Measurements from ENCODE around the gene PDE11A.

Gene PDE11A

DNA sequence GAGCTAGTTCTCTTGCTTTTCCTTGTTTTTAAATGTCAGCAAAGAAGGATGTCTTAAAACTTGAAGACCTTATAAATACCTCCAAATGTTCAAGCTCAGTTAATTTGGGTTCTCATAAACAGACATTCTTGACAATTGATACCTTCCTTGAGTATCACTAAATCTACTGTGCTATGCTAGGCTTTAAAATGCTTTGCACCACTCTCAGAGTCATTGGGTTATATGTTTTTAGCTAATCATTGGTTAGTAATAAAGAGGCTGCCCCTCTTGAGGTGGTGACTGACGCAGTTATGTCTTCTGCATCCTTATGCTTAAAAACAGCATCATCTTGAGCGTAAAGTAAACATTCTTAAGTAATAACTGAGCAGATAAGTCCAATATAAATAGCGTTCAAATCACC lies 404.0 kb downstream of the PDE11A start:
- no peak for DNase-seq (ENCODE audit: low read depth)

GRCh38 chr2:177667626-177668025 lies 405.0 kb downstream of the PDE11A start:
- DNase-seq (ENCODE audit: low read depth) = no peak

- DNase-seq (ENCODE audit: low read depth) = no peak
Observed at GRCh38 chr2:177666408-177666807, 406.2 kb downstream of the PDE11A start.

- DNase-seq (ENCODE audit: low read depth) = no peak
Observed at GRCh38 chr2:177665948-177666347, 406.6 kb downstream of the PDE11A start.

- DNase-seq (ENCODE audit: low read depth) = no peak
Observed at GRCh38 chr2:177665328-177665727, 407.2 kb downstream of the PDE11A start.

DNA sequence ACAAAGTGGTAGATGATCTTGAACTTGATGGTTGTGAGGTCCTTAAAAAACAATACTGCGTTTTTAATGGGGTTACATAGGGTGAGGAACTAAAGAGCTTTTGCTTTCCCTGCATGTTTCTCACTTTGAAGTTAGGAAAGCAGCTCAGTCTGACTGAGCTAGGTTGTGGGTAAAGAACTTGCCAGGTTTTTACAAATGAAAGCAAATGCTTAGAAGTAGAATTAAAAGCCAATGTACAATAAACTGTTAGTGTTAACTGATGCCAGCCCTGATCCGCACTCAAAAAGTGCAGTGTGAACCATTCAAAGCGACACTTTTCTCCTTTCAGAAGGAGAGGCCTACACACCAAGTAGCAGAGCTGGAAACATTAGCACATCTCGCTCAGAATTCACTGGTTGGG lies 409.7 kb downstream of the PDE11A start:
- DNase-seq (ENCODE audit: low read depth) = no peak

GRCh38 chr2:177660742-177661141 lies 411.8 kb downstream of the PDE11A start:
- DNase-seq (ENCODE audit: low read depth) = no peak

- no peak for DNase-seq (ENCODE audit: low read depth)
Observed at GRCh38 chr2:177658309-177658708, 414.3 kb downstream of the PDE11A start.

DNA sequence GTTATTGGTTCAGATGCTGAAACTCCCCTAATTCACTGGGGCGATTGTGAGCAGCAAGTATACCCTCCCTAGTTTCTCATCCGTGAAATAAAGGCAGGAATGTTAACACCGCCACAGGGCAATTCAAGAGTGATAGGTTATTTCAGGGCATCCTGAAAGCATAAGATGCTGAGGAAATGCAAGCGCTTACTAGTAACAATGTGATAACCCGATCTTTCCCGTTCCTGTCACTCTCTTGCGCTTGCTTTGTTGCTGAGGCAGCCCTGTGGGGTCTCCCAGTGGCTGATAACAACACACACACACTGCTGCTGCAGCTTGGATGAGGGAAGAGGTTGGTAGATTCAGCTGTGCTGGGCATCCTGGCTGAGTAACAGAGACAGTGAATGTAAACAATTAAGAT lies 420.7 kb downstream of the PDE11A start:
- no peak for DNase-seq (ENCODE audit: low read depth)

DNA sequence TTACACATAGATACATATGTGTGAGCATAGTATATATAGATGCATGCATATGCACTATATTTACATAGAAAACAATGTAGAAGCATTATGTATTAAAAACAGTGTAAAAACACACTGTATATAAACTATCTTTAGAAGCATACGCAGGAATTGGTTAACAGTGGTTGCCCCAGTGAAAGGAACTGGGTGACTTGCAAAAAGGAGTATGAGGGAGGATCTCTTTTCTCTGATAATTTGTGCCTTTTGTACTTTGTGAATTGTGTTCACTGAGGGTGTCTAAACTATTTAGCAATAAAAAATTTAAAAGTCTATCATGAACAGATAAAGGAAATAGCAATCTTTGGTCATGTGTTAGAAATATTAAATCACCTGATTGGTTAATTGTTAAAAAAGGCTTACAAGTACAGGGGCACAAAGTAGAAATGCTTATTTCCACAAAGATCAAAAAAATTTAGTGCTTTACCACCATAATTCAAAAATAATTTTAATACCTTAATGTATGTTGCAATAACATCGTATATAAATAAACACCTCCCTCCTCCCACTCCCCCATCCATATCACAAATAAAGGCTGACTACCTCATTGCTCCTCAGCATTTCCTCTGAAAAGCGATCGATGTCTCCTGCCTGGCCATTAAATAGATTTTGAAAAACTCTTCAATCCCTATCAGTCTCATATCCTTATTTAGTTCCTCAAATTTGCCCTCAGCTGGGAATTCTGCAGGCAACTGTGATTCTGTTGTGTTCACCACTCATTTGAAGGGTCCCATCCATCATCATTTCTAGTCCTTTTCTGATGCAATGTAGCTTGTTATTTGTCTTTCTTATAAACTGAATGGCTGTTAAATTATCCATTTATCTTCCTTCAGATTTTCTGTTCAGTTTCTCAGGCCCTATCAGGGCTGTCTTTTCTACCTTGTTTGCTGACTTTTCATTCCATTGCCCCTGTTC lies 422.7 kb downstream of the PDE11A start:
- DNase-seq (ENCODE audit: low read depth) = no peak

GRCh38 chr2:177646791-177647190 lies 425.8 kb downstream of the PDE11A start:
- DNase-seq (ENCODE audit: low read depth) = no peak

- no peak for DNase-seq (ENCODE audit: low read depth)
Observed at GRCh38 chr2:177646241-177646640, 426.3 kb downstream of the PDE11A start.

- no peak for DNase-seq (ENCODE audit: low read depth)
Observed at GRCh38 chr2:177641331-177641730, 431.2 kb downstream of the PDE11A start.

- DNase-seq (ENCODE audit: low read depth) = no peak
Observed at GRCh38 chr2:177640423-177640822, 432.2 kb downstream of the PDE11A start.

GRCh38 chr2:177639262-177639914 lies 433.2 kb downstream of the PDE11A start:
- no peak for DNase-seq (ENCODE audit: low read depth)

DNA sequence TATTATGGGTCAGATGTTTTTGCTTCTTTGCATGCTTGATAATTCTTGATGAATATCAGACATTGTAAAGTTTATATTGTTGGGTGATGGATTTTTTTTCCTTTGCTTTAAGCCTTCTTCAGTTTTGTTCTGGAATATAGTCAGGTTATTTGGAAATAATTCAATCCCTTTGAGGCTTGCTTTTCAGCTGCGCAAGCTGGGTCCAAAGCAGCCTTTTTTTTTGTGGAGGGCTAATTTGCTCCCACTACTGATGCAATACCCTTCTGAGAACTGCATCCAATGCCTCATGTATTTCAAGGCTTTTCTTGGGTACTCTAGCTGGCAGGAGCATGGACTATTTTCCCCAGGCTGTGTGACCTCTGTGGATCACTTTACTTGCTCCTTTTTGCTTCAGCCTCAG lies 434.1 kb downstream of the PDE11A start:
- DNase-seq (ENCODE audit: low read depth) = no peak

- no peak for DNase-seq (ENCODE audit: low read depth)
Observed at GRCh38 chr2:177636672-177637071, 435.9 kb downstream of the PDE11A start.

DNA sequence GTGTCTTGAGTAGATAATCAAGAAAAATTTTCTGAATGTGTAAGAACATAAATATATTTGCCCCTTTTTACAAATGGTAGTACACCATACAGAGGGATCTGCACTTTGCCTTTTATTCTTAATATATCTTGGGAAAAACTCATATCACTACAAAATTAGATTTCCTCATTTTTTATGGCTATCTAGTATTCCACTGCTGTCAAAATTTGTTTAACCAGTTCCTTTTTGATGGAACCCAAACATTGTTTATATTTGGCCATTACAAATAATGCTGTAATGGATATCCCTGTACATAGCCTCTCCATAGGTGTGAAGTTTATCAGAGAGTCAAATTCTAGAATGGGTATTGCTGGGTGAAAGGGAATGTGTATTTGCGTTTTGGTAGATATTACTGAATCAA lies 436.9 kb downstream of the PDE11A start:
- DNase-seq (ENCODE audit: low read depth) = no peak

GRCh38 chr2:177633910-177634294 lies 438.7 kb downstream of the PDE11A start:
- no peak for DNase-seq (ENCODE audit: low read depth)

DNA sequence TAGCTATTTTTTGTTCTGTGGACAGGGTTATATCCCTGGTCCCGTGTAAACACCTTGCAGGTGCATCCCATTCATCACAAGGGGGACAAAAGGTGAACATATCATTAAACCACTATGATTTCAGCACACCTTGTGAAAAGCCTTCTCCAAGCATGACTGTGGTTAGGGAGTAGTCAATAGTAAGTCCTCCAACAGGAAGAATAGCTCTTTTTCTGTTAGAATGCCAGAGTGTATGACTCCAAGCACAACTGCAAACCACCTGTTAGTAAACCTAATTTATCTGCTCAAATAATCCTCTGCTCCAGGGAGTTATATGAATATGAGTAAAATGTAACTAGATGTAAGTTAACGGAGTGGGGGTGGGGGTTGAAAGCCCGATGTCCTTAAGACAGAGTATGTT lies 439.5 kb downstream of the PDE11A start:
- no peak for DNase-seq (ENCODE audit: low read depth)

DNA sequence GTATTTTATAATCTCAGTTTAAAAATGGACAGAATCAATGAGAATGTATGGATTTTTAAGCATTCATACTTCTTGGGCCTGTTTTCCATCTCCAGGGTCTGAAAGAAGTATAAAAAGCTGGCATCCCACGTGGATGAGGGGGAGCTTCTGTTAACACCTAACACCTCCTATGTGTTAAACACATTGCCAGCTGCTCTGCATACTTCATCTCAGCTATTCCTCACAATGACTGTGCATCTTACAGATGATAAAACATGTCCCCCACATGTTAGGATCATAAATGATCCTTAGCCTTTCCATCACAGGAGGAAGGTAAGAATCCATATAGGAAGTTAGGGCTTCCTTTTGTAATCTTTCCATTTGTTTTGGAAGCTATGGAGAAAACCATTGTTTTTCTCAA lies 440.9 kb downstream of the PDE11A start:
- DNase-seq (ENCODE audit: low read depth) = no peak

- no peak for DNase-seq (ENCODE audit: low read depth)
Observed at GRCh38 chr2:177629357-177630024, 443.1 kb downstream of the PDE11A start.

GRCh38 chr2:177628831-177629230 lies 443.7 kb downstream of the PDE11A start:
- no peak for DNase-seq (ENCODE audit: low read depth)
